ENCODE results near the gene HMGA1.

Gene HMGA1

GRCh38 chr6:34236443-34237315 lies at the start of gene HMGA1:
Gene HMGA1 (plus strand): TSS chr6:34236873. CDS start chr6:34240781, 3,908 bp downstream.
- FAIRE-seq = no peak

GRCh38 chr6:34189806-34190503 lies 46.7 kb upstream of the HMGA1 start:
- FAIRE-seq = no peak

GRCh38 chr6:34190504-34191122 lies 46.1 kb upstream of the HMGA1 start:
- FAIRE-seq = no peak

GRCh38 chr6:34194772-34195171 lies 41.9 kb upstream of the HMGA1 start:
- no peak for FAIRE-seq

GRCh38 chr6:34195726-34196115 lies 41.0 kb upstream of the HMGA1 start:
- FAIRE-seq = no peak

GRCh38 chr6:34196116-34196832 lies 40.4 kb upstream of the HMGA1 start:
- FAIRE-seq = no peak

GRCh38 chr6:34196833-34197195 lies 39.9 kb upstream of the HMGA1 start:
- FAIRE-seq = no peak

- FAIRE-seq = no peak
Measured at GRCh38 chr6:34200340-34200971, 36.2 kb upstream of the HMGA1 start.

GRCh38 chr6:34201455-34202107 lies 35.1 kb upstream of the HMGA1 start:
- FAIRE-seq = no peak

GRCh38 chr6:34202329-34203201 lies 34.1 kb upstream of the HMGA1 start:
- FAIRE-seq = no peak

GRCh38 chr6:34204693-34205092 lies 32.0 kb upstream of the HMGA1 start:
- FAIRE-seq = no peak

GRCh38 chr6:34205466-34205865 lies 31.2 kb upstream of the HMGA1 start:
- no peak for FAIRE-seq

- FAIRE-seq = no peak
Measured at GRCh38 chr6:34205916-34206315, 30.8 kb upstream of the HMGA1 start.

- FAIRE-seq = no peak
Measured at GRCh38 chr6:34206726-34207125, 29.9 kb upstream of the HMGA1 start.

GRCh38 chr6:34207695-34208443 lies 28.8 kb upstream of the HMGA1 start:
- no peak for FAIRE-seq

GRCh38 chr6:34213772-34214171 lies 22.9 kb upstream of the HMGA1 start:
- FAIRE-seq = no peak

- FAIRE-seq = no peak
Measured at GRCh38 chr6:34218691-34219090, 18.0 kb upstream of the HMGA1 start.

- FAIRE-seq = no peak
Measured at GRCh38 chr6:34223381-34223955, 13.2 kb upstream of the HMGA1 start.

GRCh38 chr6:34223956-34224940 lies 12.4 kb upstream of the HMGA1 start:
- FAIRE-seq = no peak
